Measurements from ENCODE around the gene ELL2. TPM values are rescaled to one million over a fixed set of nuclear protein-coding genes. Genes with fewer than 3 reads are reported as not detected.
"Not testable (repeated sequence)": the region's sequence is repeated elsewhere in the genome, so short reads cannot be mapped to it uniquely, and the experiment has no call there.

Gene ELL2
- polyA plus RNA-seq, 1 donor (not counting 4 experiments of a cell fraction or from before 2014, with no cell fraction given), result 100 TPM

DNA sequence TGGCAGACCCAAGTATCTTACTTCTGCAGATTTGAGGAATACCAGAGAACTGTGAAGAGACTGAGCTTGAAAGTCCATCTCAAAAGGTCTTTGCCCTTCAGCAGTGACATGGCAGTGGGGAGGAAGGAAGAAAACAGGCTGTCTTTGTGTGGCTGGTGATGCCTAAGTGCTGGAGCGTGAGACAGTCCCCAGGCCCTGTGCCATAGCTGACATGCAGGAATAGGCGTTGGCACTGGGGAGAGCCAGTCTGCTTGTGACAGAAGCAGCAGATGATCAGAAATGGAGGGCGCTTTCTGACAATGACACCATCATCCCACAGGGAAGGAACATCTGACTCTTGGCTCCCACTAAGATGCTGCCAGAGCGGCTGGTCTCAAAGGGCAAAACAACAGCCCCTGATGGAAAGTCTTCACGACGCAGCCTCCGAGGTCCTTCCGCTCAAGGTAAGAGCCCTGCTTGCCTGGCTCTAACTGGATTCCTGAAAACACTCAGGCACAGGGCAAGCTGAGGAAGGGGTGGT is 123.6 kb downstream of the ELL2 start:
- peaks cover 2% of the 10 kb centered on the region for H3K4me1 ChIP-seq (ENCODE audit: control insufficient read depth, extremely low read depth, insufficient read depth, low read length)

DNA sequence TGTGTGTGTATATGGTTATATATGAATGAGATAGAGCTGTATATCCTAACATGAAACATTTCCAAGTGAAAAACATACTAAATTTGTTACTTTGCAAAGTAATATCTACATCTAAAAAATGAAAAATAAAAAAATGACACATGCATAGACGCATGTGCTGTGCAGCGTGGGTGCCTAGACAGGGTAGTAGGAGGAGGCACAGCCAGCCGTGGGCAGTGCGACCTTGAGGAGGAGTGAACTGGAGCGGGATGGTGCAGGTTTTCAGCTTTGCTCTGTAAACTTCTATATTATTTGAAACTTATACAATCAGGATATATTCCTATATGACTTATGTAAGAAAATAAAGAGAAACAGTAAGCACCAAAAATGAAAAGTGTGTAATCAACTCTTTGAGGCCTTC is 124.2 kb downstream of the ELL2 start:
- no peak for FAIRE-seq
- Histone ChIP-seq H3K4me2 (ENCODE audit: control insufficient read depth, extremely low read depth, insufficient read depth, low read depth, low read length) (no peak overlapping the region), H3K9me1 (ENCODE audit: control insufficient read depth, extremely low read depth, insufficient read depth, low read length) (no peaks in the 10 kb centered on the region), H3K4me3 (ENCODE audit: control insufficient read depth in 2 of 3, extremely low read depth in 1 of 3, insufficient read depth in 2 of 3, low read depth in 1 of 3, low read length in 3 of 3) (no peak overlapping the region), H4K20me1 (ENCODE audit: control insufficient read depth, extremely low read depth, insufficient read depth, low read length) (no peaks in the 10 kb centered on the region), H3K36me3 (ENCODE audit: control insufficient read depth in 2 of 2, extremely low read depth in 1 of 2, insufficient read depth in 2 of 2, low read length in 2 of 2) (no peaks in the 10 kb centered on the region), H3K9me3 (ENCODE audit: control insufficient read depth, low read depth, low read length) (no peaks in the 10 kb centered on the region), H3K9ac (ENCODE audit: control insufficient read depth, extremely low read depth, insufficient read depth, low read length) (no peak overlapping the region), H3K27me3 (ENCODE audit: control insufficient read depth, extremely low read depth, insufficient read depth, low read length) (no peaks in the 10 kb centered on the region), H3K79me2 (ENCODE audit: control insufficient read depth, insufficient read depth, low read length) (no peaks in the 10 kb centered on the region), H3K27ac (ENCODE audit: control insufficient read depth, insufficient read depth, low read length) (no peak overlapping the region), H3K4me1 (ENCODE audit: control insufficient read depth, extremely low read depth, insufficient read depth, low read length) (peaks cover 7% of the 10 kb centered on the region), H2AFZ (ENCODE audit: control insufficient read depth, low read length) (no peak overlapping the region)
- TF ChIP-seq, protein P1, sequence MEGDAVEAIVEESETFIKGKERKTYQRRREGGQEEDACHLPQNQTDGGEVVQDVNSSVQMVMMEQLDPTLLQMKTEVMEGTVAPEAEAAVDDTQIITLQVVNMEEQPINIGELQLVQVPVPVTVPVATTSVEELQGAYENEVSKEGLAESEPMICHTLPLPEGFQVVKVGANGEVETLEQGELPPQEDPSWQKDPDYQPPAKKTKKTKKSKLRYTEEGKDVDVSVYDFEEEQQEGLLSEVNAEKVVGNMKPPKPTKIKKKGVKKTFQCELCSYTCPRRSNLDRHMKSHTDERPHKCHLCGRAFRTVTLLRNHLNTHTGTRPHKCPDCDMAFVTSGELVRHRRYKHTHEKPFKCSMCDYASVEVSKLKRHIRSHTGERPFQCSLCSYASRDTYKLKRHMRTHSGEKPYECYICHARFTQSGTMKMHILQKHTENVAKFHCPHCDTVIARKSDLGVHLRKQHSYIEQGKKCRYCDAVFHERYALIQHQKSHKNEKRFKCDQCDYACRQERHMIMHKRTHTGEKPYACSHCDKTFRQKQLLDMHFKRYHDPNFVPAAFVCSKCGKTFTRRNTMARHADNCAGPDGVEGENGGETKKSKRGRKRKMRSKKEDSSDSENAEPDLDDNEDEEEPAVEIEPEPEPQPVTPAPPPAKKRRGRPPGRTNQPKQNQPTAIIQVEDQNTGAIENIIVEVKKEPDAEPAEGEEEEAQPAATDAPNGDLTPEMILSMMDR (optimal IDR thresholded peaks at IDR 0.05 in 1 of 3, IDR thresholded peaks at IDR 0.05 in 1 of 3, conservative IDR thresholded peaks at IDR 0.05 in 1 of 3; ENCODE audit: extremely low read depth in 1 of 3, insufficient read depth in 2 of 3, low read length in 3 of 3), result no peak
- no peak for TF ChIP-seq EZH2 (IDR thresholded peaks at IDR 0.05; ENCODE audit: low read length)
- dilution Hi-C loops (cut with MboI; ENCODE audit: extremely low pct_ligation_motif_present, low sequenced_read_pairs), result no loop called here
- no peak for DNase-seq (ENCODE audit: low read depth, low spot score)

More for the DNA sequence above, 123.6 kb downstream of the ELL2 start:
- Histone ChIP-seq H3K36me3 (ENCODE audit: control insufficient read depth in 2 of 2, extremely low read depth in 1 of 2, insufficient read depth in 2 of 2, low read length in 2 of 2) (no peaks in the 10 kb centered on the region), H3K79me2 (ENCODE audit: control insufficient read depth, insufficient read depth, low read length) (no peaks in the 10 kb centered on the region), H3K9ac (ENCODE audit: control insufficient read depth, extremely low read depth, insufficient read depth, low read length) (no peak overlapping the region), H2AFZ (ENCODE audit: control insufficient read depth, low read length) (no peak overlapping the region), H3K4me3 (ENCODE audit: control insufficient read depth in 2 of 3, extremely low read depth in 1 of 3, insufficient read depth in 2 of 3, low read depth in 1 of 3, low read length in 3 of 3) (no peak overlapping the region), H3K27ac (ENCODE audit: control insufficient read depth, insufficient read depth, low read length) (no peak overlapping the region), H3K9me3 (ENCODE audit: control insufficient read depth, low read depth, low read length) (no peaks in the 10 kb centered on the region), H3K9me1 (ENCODE audit: control insufficient read depth, extremely low read depth, insufficient read depth, low read length) (no peaks in the 10 kb centered on the region), H3K27me3 (ENCODE audit: control insufficient read depth, extremely low read depth, insufficient read depth, low read length) (no peaks in the 10 kb centered on the region), H3K4me2 (ENCODE audit: control insufficient read depth, extremely low read depth, insufficient read depth, low read depth, low read length) (no peak overlapping the region), H4K20me1 (ENCODE audit: control insufficient read depth, extremely low read depth, insufficient read depth, low read length) (no peaks in the 10 kb centered on the region)
- dilution Hi-C loops (cut with MboI; ENCODE audit: extremely low pct_ligation_motif_present, low sequenced_read_pairs), result no loop called here
- DNase-seq (ENCODE audit: low read depth, low spot score) (no peak), FAIRE-seq (no peak)
- TF ChIP-seq, protein P1 (optimal IDR thresholded peaks at IDR 0.05 in 1 of 3, IDR thresholded peaks at IDR 0.05 in 1 of 3, conservative IDR thresholded peaks at IDR 0.05 in 1 of 3; ENCODE audit: extremely low read depth in 1 of 3, insufficient read depth in 2 of 3, low read length in 3 of 3), result no peak
- no peak for TF ChIP-seq EZH2 (IDR thresholded peaks at IDR 0.05; ENCODE audit: low read length)

DNA sequence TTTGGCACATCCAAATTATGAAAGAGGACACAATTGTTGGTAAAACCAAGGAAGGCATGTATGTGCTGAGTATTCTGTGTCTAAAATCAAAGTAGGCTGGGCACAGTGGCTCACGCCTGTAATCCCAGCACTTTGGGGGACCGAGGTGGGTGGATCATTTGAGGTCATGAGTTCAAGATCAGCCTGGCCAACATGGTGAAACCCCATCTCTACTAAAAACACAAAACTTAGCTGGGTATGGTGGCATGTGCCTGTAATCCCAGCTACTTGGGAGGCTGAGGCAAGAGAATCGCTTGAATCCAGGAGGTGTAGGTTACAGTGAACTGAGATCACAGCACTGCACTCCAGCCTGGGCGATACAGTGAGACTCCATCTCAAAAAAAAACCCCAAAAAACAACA is 124.7 kb downstream of the ELL2 start:
- H3K27ac ChIP-seq (ENCODE audit: control insufficient read depth, insufficient read depth, low read length); H3K4me1 ChIP-seq (ENCODE audit: control insufficient read depth, extremely low read depth, insufficient read depth, low read length): not testable (repeated sequence)

More for the DNA sequence above, 124.7 kb downstream of the ELL2 start:
- H3K4me2 ChIP-seq (ENCODE audit: control insufficient read depth, extremely low read depth, insufficient read depth, low read depth, low read length); H4K20me1 ChIP-seq (ENCODE audit: control insufficient read depth, extremely low read depth, insufficient read depth, low read length); H3K79me2 ChIP-seq (ENCODE audit: control insufficient read depth, insufficient read depth, low read length); H3K4me3 ChIP-seq (ENCODE audit: control insufficient read depth in 2 of 3, extremely low read depth in 1 of 3, insufficient read depth in 2 of 3, low read depth in 1 of 3, low read length in 3 of 3); H3K9me1 ChIP-seq (ENCODE audit: control insufficient read depth, extremely low read depth, insufficient read depth, low read length); H3K9ac ChIP-seq (ENCODE audit: control insufficient read depth, extremely low read depth, insufficient read depth, low read length); FAIRE-seq; H3K27me3 ChIP-seq (ENCODE audit: control insufficient read depth, extremely low read depth, insufficient read depth, low read length); H2AFZ ChIP-seq (ENCODE audit: control insufficient read depth, low read length); dilution Hi-C loops (cut with MboI; ENCODE audit: extremely low pct_ligation_motif_present, low sequenced_read_pairs); H3K9me3 ChIP-seq (ENCODE audit: control insufficient read depth, low read depth, low read length); DNase-seq (ENCODE audit: low read depth, low spot score); H3K36me3 ChIP-seq (ENCODE audit: control insufficient read depth in 2 of 2, extremely low read depth in 1 of 2, insufficient read depth in 2 of 2, low read length in 2 of 2): not testable (repeated sequence)
